ENCODE results near the gene YKT6.
"Not testable (repeated sequence)": the region's sequence is repeated elsewhere in the genome, so short reads cannot be mapped to it uniquely, and the experiment has no call there.

The YKT6 gene

GRCh38 chr7:44200699-44201461, at the start of gene YKT6:
Gene YKT6 (plus strand): TSS chr7:44200978. CDS start chr7:44201136, 158 bp downstream.
- peak; percentile 98 for DNase-seq

DNA sequence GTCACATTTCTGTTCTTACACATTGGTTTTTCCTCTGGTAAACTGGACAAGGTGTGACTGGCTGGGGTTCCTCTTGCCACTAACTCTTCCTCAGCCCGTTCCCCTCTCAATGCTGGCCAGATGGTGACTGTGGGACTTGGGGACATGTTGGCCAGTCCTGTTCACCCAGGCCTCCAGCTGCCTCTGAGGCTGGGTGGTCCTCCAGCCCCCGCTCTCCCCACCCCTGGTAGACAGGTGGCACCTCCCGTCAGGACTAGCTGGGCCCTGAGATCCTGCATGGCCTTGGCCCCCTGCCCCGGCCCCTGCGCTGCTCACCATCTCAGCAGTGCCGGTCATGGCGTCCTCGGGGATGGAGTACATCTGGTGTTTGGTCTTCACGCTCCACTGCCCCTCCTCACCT, 48.8 kb upstream of the YKT6 start:
- no peak for DNase-seq

DNA sequence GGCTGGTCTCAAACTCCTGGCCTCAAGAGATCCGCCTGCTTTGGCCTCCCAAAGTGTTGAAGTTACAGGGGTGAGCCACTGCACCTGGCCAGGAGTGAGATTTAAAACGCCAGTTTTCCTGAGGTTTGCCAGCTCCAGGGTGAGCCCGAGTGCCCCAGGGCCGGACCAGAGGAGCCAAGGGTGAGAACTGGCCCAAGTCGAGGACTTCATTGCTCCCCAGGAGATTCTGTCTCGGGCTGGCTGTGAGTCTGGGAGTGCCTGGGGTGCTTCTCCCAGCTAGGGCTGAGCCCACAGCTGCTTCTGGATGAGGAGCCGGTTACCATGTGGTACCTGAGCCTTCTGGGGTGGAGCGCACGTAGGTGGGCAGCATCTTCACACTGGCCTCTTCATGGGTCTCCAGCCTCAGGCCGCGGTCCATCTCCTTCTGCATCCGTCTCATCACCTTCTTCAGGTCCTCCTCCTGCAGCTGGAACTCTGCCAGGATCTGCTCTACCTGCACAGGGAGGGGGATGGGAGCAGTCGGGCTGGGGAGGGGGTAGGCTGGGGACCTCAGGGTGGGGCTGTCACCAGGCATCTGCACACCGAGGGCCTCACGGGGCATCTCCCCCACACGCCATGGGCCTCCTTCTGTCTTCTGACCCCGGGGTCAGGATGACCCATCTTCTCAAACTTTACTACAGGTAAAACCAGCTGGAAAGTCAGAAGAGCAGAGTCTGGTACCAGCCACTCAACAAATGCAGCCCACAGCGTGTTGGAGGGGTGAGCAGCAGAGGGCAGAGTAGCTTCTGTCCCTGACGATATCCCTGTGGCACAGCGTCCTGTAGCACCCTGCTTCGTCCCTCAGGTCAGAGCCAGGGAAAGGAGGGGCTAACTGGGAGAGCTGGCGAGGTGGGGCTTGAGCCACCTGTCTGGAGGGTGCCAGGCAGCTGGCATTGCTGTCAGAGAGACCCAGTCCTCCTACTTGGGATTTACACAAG, 47.5 kb upstream of the YKT6 start:
- DNase-seq = peak; percentile 25

DNA sequence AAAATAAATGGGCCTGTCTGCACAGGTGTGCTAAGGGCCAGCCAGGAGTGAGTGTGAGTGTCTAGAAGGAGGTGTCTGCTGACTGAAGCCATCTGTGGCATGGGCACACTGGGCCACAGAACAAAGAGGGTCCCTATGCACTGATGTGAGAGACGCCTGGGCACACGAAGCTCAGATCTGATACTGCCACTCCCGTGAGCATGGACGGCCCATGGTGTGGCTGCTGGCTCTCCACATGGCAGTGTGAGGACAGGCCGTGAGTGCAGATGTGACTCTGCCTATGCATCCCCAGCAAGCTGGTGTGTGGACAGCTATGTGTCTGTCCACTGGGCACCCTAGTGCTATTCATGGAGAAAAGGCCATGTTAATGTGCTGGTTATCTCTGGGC, 46.8 kb upstream of the YKT6 start:
- DNase-seq = no peak

DNA sequence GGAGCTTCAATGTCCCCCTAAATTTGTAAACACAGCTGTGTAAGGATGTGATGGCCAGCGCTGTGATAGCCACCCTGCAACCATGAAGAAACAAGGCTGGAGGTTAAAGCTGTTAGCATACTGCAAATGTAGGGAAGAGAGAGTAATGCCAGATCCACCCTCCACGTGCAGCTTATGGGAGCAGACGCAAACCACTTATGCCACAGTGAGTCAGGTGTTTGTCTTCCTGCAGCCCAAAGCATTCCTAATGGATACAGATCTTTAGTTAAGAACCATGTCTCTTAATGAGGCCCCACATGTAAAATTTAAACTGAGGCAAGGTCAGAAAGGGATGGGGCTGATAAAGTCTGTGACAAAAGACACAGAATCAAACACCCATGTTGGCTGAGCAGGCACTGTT, 46.1 kb upstream of the YKT6 start:
- no peak for DNase-seq

DNA sequence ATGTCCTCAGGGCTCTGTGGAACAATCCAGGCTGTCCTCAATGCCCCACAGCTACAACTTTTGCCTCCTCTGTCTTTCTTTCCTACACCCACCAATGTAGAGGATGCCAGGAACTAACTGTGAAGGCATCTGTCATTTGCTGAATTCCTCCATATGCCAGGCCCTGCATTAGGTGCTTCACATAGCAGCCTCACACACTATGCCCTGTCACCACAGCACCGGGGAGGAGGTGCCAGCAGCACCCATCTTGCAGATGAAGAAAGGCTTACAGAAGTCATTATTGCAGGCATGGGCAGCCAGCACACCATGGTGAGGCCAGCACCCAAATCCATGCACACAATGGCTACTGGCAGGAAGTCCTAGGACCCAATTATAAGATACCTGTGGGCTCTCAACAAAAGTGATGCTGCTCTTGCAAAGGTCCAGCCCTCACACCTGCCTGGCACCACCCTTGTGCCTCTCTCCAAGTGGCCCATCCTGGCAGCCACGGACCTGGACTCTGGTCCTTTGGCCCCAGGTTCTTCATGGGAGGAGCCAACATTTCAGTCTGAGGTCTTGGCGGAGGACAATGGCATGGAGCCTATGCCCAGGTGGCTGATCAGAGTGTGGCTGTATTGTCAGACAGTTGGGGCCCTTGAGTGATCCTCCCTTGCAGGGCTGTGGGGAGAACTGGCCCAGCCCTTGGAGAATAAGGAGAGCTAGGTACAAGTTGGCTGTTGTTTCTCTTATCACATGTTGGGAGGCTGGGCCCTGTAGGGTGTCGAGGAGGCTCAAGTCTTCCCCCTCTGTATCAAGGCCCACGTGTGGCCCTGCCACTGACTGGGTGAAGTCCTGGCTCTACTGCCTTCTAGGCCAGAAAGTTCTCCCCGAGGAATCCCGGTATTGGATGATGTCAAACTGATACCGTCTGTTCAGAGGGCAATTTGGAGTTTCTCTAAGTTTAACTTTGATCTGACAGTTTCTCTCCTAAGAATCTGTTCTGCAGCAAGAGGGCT, 45.3 kb upstream of the YKT6 start:
- no peak for DNase-seq

GRCh38 chr7:44156453-44157010, 44.2 kb upstream of the YKT6 start:
- no peak for DNase-seq

DNA sequence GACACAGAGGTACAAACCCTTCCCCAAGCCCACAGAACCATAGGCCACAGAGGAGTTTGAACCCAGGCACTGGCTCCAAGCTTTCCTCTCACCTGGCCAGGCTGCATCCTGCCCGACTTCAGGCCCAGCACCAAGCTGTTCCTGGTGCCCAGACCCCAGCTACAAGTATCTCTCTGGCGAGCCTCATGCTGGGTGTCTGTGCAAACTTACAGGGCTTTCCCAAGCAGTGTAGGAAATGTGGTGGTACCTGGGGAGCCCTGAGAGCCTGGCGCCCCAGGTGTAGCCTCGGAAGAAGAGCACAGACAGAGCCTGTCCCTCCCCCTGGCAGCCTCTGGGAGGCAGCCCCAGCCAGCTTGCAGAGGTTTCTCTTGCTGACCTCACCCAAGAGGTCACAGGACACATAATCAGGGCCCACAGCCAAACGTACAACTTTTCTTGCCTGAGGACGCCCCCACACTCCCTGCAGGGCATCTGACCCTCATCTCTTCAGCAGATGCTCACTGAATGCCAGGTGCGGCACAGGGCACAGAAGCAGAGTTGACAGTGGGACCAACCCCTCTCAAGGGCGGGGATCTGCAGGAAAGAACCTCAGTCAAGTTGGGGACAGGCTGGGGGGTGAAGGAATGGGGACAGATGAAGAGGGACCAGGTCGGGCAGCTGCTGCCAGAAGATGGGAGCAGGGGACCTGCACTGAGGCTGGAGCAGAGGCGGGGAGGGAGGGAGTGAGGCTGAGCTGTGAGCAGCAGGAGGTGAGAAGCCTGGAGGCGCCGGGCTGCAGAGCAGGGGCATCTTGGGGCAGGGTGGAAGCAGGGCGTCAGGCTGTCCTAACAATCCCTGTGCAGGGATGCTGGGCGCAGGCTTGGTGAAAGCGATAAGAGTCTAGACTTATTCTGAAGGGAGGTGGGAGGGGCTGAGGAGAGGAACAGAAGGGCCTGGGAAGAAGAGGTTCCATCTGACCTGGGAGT, 43.4 kb upstream of the YKT6 start:
- DNase-seq = no peak

DNA sequence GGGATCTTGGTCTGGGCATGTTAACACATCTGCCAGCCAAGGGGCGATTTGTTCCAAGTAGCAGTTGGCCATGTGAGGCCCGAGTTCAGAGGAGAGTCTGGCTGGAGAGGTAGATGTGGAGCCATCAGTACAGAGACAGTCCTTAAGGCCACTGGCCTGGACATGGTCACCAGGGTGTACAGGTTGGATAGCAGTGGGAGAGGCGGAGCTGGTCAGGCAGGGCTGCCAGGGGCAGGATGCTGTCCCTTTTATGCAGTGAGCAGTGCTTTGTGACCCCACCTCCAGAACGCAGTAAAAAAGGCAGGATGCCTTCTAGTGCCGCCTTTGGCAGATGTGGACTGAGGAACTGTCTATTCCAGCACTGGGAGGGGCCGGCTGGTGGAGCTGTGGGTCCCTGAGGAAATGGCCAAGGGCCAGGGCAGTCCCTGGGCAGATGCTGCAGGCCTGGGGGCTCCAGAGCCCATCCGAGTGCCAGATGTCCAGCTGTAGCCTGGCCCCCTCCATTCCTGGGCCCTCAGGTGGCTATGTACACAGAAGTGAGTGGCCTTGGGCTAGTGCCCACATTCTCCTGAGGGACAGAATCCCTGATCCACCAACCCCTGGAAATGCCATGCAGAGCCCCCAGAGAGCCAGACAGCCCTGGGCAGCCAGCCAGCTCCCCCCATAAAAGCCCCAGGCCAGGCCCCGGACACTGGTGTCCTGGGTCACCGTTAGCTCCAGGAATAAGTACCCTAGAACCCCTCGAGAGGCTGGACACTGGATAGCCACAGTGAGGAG, 42.5 kb upstream of the YKT6 start:
- peak; percentile 26 for DNase-seq

DNA sequence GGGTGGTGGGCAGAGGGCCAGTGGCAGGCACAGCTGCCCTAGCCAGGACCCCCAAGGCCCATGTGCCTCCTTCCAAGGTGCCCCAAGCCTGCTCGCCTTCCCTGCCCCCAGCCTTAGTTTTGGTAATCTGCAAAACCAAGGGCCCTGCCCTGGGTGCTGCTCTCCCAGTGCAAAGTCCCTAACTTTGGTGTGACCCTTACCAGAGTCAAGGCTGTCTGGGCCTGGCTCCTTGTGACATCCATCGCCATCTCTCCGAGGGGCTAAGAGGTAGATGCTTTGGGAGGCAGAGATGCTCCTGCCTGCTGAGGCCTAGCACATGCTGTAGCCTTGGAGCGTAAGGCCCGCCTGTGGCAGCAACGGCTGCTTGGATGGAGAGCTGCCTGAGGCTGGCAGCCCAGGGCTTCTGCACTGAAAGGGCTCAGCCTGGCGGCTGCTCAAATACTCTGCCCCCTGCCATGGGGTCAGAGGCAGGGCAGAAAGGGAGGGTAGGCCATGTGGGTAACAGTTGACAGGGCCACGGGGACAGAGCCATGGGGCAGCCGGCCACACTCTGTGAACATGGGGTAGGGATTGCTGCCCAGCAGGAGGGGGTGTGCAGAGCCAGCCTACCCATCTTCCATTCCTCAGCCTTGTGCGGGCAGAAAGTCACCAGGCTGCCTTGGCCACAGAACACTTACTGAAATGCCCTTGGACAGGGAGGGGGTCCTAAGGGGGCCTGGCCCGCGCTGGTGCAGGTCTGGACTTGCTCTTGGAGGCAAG, 41.7 kb upstream of the YKT6 start:
- DNase-seq = no peak

GRCh38 chr7:44159824-44160630, 40.8 kb upstream of the YKT6 start:
- peak; percentile 26 for DNase-seq

- DNase-seq = no peak
Measured at GRCh38 chr7:44161371-44161770, 39.4 kb upstream of the YKT6 start.

- no peak for DNase-seq
Measured at GRCh38 chr7:44162179-44162578, 38.6 kb upstream of the YKT6 start.

DNA sequence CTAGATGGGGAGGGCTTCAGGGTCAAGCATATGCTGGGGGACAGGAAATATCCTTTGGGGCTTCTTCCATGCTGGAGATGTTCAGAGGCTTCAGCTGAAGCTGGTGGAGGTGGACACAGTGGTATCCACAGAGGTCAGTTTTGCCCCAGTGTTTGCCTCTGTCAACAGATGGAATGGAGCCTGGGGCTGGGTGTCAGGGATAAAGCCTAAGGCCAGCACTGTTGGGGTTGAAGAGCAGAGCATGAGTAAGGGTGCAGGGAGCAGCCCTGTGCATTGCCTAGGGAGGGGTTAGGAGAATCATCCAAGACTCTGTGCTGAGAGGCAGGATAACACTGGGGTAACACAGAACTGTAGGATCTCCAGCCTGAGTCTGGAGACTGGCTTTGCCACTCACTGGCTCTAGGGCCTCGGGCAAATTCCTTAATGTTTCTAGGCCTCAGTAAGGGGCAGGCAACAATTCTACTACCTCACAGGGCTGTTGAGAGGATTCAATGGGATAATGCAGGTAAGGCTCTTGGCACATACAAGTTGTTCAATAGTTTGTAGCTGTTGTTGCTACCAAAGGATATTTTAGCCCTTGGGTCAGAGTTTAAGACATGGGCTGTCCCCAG, 37.9 kb upstream of the YKT6 start:
- DNase-seq = no peak

- no peak for DNase-seq
Measured at GRCh38 chr7:44163591-44163990, 37.2 kb upstream of the YKT6 start.

GRCh38 chr7:44167920-44168319, 32.9 kb upstream of the YKT6 start:
- DNase-seq = no peak

DNA sequence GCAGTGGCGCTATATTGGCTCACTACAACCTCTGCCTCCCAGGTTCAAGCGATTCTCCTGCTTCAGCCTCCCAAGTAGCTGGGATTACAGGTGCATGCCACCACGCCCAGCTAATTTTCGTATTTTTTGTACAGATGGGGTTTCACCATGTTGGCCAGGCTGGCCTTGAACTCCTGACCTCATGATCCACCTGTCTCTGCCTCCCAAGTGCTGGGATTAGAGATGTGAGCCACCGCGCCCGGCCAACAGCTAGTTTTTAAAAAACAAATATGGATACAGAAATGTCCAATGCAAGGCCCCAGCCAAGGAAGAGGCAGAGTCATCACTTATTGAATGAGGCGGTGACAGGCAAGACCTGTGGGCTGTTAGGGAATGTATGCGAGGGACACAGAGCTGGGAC, 28.9 kb upstream of the YKT6 start:
- not testable (repeated sequence) for DNase-seq

GRCh38 chr7:44172352-44172751, 28.4 kb upstream of the YKT6 start:
- DNase-seq = no peak
